Stimulated activated CD4-positive, alpha-beta T cell treated with anti-CD3 and anti-CD28 coated beads, Interleukin-1b, Interleukin-23, amount 100 ng/mL, for 48 hours (primary cell): ENCODE measurements around the gene RCN2.
"Not testable (repeated sequence)": the region's sequence is repeated elsewhere in the genome, so short reads cannot be mapped to it uniquely, and the experiment has no call there.

Experiments used
- DNase-seq: peaks from one replicate; pipeline ENCODE4 v3.0.0-alpha.2; 2020

RCN2 gene

DNA sequence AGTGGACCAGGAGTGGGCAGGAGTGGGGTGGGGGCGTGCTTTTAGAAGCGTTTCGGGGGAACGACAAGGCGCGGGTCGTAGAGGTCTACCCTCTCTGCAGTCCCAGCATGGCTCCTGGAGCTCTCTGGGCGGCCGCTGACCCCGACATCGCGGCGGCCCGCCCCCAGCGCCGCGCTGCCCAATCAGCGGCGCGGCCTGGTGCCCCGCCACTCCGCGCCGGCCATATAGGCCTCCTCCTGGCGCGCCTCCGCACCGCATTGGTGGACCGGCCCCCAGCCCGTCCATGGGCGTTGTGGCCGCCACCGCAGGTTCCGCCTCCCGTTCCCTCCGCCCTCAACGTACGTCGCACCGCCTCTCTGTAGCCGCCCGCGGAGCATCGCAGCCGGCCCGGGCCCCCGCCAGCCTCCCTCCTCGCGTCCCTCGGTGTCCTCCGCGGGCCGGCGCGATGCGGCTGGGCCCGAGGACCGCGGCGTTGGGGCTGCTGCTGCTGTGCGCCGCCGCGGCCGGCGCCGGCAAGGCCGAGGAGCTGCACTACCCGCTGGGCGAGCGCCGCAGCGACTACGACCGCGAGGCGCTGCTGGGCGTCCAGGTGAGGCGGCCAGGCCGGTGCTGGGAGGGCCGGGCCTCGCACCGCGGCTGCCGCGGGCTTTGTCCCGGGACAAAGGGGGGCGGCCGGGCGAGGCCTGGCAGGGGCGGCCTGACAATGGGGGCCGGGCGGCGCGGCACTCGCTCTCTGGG lies at the start of gene RCN2:
TSS of gene RCN2 (plus strand) at position 353 of the 738 bp plus-strand sequence. CDS start at position 446, 93 bp downstream.
- DNase-seq: peak; percentile 93

DNA sequence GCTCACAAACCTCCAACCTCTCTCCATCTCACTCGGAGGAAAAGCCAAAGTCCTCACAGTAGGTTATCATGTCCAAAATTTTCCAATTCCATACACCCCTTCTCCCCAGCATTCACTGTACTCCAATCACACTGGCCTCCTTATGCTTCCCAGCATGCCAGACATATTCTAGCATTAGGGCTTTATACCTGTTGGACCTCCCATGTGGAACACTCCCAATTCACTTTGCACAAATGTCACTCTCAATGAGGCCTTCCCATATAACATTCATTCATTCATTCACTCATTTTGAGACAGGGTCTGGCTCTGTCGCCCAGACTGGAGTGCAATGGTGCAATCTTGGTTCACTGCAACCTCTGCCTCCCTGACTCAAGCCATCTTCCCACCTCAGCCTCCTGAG lies 46.3 kb upstream of the RCN2 start:
- no peak for DNase-seq

- DNase-seq: not testable (repeated sequence)
Observed at GRCh38 chr15:76887280-76888141, 44.0 kb upstream of the RCN2 start.

GRCh38 chr15:76892836-76893235 lies 38.7 kb upstream of the RCN2 start:
- DNase-seq: not testable (repeated sequence)

DNA sequence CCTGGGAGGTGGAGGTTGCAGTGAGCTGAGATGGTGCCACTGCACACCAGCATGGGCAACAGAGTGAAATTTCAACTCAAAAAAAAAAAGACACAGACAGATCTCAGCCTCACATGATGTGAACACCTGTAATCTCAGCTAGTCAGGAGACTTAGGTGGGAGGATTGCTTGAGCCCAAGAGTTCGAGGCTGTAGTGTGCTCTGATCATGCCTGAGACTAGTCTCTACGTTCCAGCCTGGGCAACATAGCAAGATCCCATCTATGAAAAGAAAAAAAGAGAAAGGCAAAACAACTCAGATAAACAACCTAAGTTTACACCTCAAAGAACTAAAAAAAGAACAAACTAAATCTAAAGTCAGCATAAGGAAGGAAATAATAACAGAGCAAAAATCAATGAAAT lies 37.4 kb upstream of the RCN2 start:
- no peak for DNase-seq

DNA sequence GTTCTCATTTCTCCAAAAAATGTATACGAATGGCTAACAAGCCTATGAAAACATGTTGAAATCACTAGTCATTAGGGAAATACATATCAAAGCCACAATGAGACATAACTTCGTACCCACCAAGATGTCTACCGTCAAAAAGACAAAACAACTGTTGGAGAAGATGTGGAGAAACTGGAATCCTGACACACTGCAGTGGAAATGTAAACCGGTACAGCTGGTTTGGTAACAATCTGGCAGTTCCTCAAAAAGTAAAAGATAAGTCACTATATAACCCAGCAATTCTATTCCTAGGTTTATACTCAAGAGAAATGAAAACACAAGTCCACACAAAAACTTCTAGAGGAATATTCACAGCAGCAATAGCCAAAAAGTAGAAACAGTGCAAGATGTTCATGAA lies 33.4 kb upstream of the RCN2 start:
- DNase-seq: no peak

- DNase-seq: not testable (repeated sequence)
Observed at GRCh38 chr15:76899176-76899930, 32.2 kb upstream of the RCN2 start.

GRCh38 chr15:76899931-76900310 lies 31.6 kb upstream of the RCN2 start:
- not testable (repeated sequence) for DNase-seq

GRCh38 chr15:76901965-76902364 lies 29.6 kb upstream of the RCN2 start:
- DNase-seq: no peak

- no peak for DNase-seq
Observed at GRCh38 chr15:76903251-76903681, 28.3 kb upstream of the RCN2 start.

- peak; percentile 5 for DNase-seq
Observed at GRCh38 chr15:76904461-76905012, 27.0 kb upstream of the RCN2 start.

DNA sequence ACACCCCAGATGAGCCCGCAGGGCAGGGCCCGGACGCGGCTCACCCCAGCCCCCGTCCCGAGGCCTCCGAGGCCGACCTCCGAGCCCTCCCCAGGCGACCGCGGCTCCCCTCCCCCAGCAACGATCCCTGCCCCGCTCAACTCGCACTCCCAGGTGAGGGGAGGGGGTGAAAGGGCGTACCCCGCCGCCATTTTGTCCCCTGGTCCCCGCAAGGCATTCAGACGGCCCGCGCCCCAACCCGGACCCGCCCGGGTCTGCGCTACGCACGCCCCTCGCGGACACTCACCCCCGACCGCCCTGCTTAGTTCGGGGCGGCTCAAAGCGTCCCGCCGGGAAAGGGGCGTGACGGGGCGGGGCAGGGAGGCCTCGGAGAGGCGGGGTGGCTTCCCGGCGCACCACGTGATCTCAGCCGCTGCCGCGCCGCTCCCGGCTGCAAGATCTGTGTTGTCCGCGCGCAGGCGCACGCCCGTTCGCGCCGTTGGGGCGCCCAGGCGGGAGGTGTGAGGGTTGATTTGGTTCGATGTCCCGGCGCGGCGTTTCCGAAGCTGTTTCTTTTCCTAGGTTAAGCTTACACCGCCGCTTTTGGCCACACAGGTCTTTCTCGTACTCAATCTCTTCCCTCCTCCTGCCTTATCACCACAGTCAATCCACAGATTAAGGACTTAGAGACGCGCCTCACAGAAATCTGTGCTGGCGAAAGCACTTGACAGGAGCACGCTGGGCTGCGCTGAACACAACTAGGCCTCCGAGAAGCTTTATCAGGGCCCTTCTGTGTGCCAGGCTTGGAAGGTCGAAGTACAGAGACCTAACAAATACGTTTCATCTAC lies 26.3 kb upstream of the RCN2 start, which contains the start of gene SCAPER:
TSS of gene SCAPER (minus strand) at position 328 of the 827 bp plus-strand sequence. CDS start 21,523 bp downstream, outside the sequence.
- DNase-seq: peak; percentile 92

DNA sequence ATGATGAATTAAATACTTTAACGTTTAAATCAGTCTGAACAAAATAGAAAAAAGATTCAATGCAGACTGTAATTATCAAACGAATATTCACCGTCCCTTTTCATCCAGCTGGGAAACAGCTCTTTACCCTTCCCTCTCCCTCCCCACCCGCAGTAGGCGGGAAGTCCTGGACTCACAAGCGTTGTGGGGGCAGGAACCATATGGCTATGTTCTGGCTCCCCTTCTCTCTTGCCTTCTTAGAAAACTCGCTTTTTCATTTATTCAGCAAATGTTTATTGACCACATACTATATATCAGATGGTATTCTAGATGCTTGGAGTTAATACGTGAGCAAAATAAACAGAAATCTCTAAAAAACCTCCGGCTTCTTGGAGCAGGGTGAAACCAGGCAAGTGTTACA lies 25.7 kb upstream of the RCN2 start:
- no peak for DNase-seq

DNA sequence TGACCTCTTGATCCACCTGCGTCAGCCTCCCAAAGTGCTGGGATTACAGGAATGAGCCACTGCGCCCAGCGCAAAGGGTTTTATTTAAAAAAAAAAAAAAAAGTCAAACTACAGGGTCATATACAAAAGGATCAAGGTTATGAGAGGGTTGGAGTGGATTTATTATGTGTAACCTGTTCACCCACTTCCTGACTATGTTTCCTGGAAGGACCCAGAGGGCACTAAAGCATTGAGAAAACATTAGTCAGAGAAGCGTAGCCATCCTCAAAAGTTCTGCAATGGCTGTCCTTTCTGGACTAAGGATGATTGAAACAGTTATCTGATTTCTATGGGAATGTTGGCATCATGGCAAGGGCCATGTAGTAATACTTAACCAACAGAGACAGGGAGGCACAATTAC lies 19.1 kb upstream of the RCN2 start:
- no peak for DNase-seq

GRCh38 chr15:76913737-76914136 lies 17.8 kb upstream of the RCN2 start:
- no peak for DNase-seq

GRCh38 chr15:76916369-76916768 lies 15.2 kb upstream of the RCN2 start:
- DNase-seq: no peak

DNA sequence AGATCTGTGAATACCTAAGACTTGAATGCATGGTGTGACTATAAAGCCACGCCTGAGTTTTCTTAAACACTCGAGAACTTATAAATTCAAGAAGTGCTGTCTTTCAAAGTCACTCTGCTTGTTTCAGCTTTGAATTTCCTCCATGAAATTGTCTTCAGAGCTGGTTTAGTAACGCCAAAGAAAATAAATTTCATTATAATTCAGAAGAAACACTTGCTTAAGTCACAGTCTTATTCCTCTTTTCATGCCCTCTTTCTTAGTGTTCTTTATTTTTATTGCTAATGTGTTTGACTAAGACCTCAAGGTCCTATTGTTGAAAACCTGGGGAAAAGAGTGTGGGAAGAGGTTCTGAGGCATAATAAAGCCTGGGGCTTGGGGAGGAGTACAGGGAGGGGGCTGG lies 3.3 kb upstream of the RCN2 start:
- DNase-seq: no peak

DNA sequence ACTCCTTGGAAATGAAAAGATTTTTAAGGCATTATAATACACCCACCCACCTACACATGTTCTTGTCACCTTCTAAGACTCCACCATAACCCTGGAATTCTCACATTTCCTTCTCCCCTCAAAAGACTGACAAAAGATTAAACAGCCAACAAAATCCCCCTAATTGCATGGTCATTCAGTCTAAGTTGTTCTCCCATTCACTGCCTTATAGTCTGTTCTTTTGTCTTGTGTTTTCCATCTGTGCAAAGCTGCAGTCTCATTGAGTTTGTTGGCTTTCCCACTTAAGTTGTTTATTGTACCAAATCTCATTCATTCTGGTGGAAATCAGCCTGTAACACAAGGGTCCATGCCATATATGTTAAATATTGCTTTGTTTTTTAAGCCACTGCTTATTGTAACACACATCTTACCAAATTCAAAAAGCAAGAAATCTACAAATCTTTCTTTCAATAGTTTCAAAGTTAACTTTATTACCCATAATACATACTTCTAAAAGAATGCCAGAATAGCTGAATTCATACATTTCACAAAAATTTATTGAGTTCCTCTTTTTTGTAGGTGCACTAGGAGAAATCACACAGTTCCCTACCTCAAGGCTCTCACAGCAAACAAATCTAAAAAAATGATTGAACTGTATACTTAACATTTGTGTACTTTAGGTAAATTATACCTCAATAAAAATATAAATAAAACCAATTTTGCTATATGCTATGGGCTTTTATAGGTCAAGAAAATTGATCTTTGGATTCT lies 2.4 kb upstream of the RCN2 start:
- DNase-seq: no peak

DNA sequence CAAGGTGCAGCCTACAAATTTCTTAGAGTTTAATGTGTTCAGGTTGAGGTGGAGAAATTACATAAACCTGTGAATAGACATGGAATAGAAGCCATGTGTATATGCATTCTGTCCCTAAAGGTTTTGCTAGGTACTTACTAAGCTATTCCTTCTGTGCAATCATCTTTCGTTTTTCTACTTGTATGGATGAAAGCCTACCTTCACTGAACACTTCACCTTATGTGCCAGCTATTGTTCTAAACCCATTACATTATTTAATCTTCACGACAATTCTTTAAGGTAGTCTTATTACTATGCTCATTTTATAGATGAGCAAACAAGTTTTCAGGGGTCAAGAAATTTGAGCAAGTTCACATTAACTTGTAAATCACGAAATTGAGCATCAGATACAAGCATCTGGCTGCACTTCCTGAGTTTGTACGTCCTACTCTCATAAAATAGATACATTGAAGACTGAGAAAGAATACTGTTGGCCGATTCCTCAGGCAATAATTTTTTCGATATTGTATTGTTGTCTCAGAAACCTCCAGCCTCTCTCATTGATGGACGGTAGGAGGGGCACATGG lies 635 bp upstream of the RCN2 start:
- DNase-seq: no peak

DNA sequence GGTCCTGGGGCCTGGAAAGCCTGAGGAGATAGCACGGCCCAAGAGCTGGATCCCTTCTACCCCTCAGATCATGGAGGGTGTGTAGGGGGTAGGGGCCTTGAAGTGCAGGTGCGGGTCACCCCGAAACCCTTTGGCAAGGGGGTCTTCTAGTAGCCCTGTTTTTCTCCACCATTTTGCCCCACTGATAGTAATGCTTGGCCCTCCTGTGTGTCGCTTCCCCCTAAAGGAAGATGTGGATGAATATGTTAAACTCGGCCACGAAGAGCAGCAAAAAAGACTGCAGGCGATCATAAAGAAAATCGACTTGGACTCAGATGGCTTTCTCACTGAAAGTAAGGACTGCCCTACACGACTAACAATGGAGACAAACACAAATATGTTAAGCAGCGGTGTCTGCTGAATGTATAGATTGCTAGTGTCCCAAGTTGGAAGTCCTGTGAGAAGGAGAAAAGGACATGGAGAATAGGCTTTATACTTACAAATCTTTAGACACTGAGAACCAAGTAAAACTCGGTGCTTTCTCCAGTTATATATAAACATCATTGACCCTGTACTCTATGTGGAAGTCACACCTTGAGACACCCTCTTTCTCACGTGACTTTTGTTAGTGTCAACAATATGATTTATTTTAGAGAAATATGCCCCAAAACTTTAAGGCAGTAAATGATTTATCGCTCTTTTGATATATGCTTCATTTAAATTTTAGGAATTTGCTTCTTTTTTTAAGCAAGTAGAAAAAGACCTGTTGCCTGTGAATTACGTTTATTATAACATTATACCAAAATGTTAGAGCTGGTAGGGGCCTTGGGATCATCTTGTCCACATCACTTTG lies 802 bp downstream of the RCN2 start:
- no peak for DNase-seq
